ENCODE data around the gene MRS2. TPM values are rescaled to one million over a fixed set of nuclear protein-coding genes. Genes with fewer than 3 reads are reported as not detected.

The MRS2 gene
- total and polyA plus RNA-seq, 8 donors: 7.4 to 17.4 (median 12.6) TPM

DNA sequence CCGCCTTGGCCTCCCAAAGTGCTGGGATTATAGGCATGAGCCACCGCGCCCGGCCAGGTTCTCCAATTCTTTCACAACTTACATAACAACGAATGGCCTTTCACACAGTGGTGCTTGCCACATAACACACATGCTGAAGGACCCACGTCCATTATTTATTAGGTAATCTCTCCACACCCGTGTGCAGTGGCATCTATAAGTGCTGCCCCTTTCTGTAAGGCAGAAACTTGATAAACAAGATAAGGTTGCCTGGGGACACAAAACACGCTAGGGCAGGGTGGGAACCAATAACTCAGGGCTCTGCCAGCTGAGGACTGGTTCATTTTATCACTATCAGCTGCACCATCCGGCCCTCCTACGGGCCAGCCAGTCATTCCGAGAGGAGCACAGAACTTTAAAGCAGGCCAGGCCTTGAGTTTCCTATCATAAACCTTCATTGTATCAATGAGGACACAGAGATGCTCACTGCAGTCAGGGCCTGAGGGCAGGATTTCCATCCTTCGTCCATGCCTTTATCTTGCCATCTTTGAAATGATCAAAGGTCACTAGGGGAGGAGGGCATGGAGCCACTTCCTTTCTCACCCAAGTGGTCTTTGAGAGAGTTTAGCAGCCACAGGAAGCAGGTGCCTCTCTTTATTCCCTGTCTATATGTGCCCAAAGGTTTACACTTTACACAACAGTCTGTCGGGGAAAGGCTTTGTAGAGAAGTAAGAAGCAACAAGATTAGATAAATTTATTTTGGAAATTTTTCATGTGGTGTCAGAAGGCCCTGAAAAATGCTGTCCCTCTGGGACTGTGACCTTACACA, 49.0 kb downstream of the MRS2 start:
- no peak overlapping the region for H3K27ac ChIP-seq
- intact Hi-C loops (cut with DNase I): no loop called here
- no peak for FAIRE-seq
- 66 to 73% methylated on average over 13 of the region's 13 CpGs for WGBS, 2 donors
- H3K27me3 ChIP-seq: no peaks in the 10 kb centered on the region
- no peaks in the 10 kb centered on the region for H3K36me3 ChIP-seq
- no peak for DNase-seq
- TF ChIP-seq, protein P1, sequence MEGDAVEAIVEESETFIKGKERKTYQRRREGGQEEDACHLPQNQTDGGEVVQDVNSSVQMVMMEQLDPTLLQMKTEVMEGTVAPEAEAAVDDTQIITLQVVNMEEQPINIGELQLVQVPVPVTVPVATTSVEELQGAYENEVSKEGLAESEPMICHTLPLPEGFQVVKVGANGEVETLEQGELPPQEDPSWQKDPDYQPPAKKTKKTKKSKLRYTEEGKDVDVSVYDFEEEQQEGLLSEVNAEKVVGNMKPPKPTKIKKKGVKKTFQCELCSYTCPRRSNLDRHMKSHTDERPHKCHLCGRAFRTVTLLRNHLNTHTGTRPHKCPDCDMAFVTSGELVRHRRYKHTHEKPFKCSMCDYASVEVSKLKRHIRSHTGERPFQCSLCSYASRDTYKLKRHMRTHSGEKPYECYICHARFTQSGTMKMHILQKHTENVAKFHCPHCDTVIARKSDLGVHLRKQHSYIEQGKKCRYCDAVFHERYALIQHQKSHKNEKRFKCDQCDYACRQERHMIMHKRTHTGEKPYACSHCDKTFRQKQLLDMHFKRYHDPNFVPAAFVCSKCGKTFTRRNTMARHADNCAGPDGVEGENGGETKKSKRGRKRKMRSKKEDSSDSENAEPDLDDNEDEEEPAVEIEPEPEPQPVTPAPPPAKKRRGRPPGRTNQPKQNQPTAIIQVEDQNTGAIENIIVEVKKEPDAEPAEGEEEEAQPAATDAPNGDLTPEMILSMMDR (IDR thresholded peaks at IDR 0.05): no peak
- no peak for ATAC-seq
- H3K4me1 ChIP-seq: no peaks in the 10 kb centered on the region
- no peaks in the 10 kb centered on the region for H3K9me3 ChIP-seq
- no peak overlapping the region for H3K4me3 ChIP-seq

DNA sequence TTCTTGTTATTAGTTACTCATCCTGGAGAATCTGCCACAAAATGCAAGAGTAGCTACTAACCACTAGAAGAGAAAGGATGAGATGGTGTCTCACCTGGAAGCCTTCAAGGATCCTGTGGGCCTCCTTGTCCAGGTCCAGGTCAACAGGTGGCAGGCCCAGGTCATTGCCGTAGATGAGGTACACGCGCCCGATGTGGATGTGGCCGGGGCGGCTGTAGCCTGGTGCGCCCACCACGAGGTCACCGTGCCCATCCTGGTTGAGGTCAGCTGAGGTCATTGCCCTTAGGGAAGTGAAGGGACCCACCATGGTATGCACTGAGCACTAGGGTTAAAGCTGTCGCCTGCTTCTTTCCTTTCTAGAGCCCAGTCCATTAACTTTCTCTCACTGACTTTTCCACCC, 51.2 kb downstream of the MRS2 start:
- DNase-seq (no peak), FAIRE-seq (no peak), ATAC-seq (no peak)
- Histone ChIP-seq H3K27ac (no peak overlapping the region), H3K27me3 (no peaks in the 10 kb centered on the region), H3K4me1 (no peaks in the 10 kb centered on the region), H3K4me3 (no peak overlapping the region), H3K36me3 (no peaks in the 10 kb centered on the region), H3K9me3 (no peaks in the 10 kb centered on the region)
- WGBS, 2 donors: 94 to 98% methylated on average over 10 of the region's 10 CpGs
- TF ChIP-seq, protein P1 (IDR thresholded peaks at IDR 0.05): no peak
- intact Hi-C loops (cut with DNase I): no loop called here

DNA sequence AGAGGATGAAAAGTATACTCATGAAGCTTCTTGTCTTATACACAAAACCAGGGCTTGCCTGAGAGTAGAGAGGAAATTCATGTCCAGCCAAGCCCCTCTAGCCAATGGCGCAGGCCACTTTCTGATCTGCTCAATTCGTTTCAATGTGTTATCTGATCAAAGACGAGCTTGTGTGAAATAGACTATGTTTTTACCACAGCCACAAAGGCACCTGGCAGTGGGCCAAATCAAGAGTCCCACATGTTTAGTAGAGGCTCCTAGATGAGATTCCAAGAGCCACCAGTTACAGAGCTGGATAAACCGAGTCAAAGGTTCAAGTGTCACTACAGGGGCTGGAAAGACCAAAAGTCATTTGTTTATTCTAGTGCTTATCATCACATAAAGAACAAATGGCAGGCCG, 51.7 kb downstream of the MRS2 start:
- intact Hi-C loops (cut with DNase I): no loop called here

DNA sequence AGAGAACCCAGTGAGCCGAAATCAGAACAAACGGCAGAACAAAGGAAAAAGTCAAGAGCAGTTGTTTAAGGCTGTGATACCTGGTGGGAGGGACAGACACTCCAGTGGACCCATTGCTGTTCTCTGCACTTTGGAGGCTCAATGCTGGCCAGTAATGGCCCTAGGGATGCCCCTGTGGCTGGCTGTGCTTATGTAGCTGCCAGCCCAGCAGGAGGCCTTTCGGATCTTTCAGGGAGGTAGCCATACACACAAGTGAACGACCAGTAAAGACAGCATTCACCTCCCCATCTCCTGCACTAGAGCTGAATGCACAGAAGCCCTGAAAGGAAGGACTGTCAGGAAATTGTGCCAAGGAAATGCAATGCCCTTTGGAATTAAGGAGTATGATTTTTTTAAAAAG, 52.3 kb downstream of the MRS2 start:
- H3K4me1 ChIP-seq: no peaks in the 10 kb centered on the region
- no peak for ATAC-seq
- TF ChIP-seq, protein P1 (IDR thresholded peaks at IDR 0.05): no peak
- no peak overlapping the region for H3K27ac ChIP-seq
- no peaks in the 10 kb centered on the region for H3K36me3 ChIP-seq
- no peak for DNase-seq
- H3K27me3 ChIP-seq: no peaks in the 10 kb centered on the region
- no peak overlapping the region for H3K4me3 ChIP-seq
- no peak for FAIRE-seq
- WGBS, 2 donors: 88 to 92% methylated on average over 4 of the region's 4 CpGs
- no peaks in the 10 kb centered on the region for H3K9me3 ChIP-seq
- intact Hi-C loops (cut with DNase I): no loop called here

More for the DNA sequence above, 51.7 kb downstream of the MRS2 start:
- H3K9me3 ChIP-seq: no peaks in the 10 kb centered on the region
- H3K4me1 ChIP-seq: no peaks in the 10 kb centered on the region
- H3K4me3 ChIP-seq: no peak overlapping the region
- FAIRE-seq (no peak), ATAC-seq (no peak), DNase-seq (no peak)
- WGBS, 2 donors: 89 to 97% methylated on average over 5 of the region's 5 CpGs
- TF ChIP-seq, protein P1 (IDR thresholded peaks at IDR 0.05): no peak
- no peaks in the 10 kb centered on the region for H3K36me3 ChIP-seq
- H3K27ac ChIP-seq: no peak overlapping the region
- no peaks in the 10 kb centered on the region for H3K27me3 ChIP-seq

DNA sequence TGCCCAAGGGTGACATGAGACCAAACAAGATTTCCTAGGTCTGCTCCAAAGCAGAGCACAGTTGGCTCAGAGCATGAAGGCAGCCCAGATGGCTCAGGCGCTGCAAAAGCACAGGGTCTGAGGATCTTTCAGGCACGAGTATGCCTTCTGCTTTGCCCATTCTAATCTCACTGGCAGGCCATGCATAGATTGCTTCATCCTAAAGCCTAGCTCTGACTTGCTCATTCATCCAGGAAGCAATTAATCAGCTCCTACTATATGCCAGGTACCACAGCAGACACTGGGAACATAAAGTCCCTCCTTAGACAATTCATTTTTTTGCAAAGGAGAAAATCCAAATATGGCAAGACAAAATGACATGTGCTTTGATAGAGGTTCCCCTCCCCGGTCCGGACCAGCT, 55.4 kb downstream of the MRS2 start:
- no peak overlapping the region for H3K4me3 ChIP-seq
- WGBS, 2 donors: 46 to 52% methylated on average over 4 of the region's 4 CpGs
- H3K27ac ChIP-seq: no peak overlapping the region
- DNase-seq (no peak), ATAC-seq (no peak), FAIRE-seq (no peak)
- TF ChIP-seq, protein P1 (IDR thresholded peaks at IDR 0.05): no peak
- no peaks in the 10 kb centered on the region for H3K9me3 ChIP-seq
- H3K27me3 ChIP-seq: no peaks in the 10 kb centered on the region
- intact Hi-C loops (cut with DNase I): no loop called here
- no peaks in the 10 kb centered on the region for H3K4me1 ChIP-seq
- H3K36me3 ChIP-seq: no peaks in the 10 kb centered on the region

Data from pancreas (tissue), 10 donors.